HG03175 (cell line): Measurements from ENCODE around the gene C14orf93.

Experiments used
- ATAC-seq: cut with Tn5 transposase; IDR thresholded peaks from one replicate; pipeline ENCODE4 v1.9.1; 2021; ENCODE audit warnings: mild to moderate bottlenecking, moderate library complexity; ENCODE audit not compliant: unreplicated experiment

Gene C14orf93

DNA sequence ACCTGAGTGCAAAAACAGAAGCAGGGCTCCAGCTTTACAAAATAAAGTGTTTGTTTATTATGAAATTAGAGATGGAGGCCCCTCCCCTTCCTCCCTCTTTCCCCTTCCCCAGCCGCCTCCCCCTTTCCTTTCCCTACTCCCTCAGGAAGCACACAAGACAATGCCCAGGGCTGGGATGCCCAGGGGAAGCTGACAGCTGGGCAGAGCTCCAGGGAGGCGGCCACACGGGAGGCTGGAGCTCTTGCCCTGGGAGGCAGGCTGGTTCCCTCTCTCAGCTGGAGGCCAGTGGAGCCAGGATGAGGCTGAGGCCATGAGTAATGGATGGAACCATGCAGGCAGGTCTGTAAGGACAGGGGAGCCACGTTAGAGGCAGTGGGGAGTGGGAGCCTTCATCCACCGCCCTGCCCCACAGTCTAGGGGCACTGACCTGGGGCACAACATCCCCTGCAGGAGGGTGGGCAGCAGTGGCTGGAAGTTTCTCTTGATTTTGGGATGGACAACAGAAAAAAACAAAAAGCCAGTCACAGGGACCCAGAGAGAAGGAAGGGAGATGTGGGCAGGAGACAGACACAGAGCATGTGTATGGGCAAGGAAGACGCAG, 37.2 kb upstream of the C14orf93 start:
- no peak for ATAC-seq

DNA sequence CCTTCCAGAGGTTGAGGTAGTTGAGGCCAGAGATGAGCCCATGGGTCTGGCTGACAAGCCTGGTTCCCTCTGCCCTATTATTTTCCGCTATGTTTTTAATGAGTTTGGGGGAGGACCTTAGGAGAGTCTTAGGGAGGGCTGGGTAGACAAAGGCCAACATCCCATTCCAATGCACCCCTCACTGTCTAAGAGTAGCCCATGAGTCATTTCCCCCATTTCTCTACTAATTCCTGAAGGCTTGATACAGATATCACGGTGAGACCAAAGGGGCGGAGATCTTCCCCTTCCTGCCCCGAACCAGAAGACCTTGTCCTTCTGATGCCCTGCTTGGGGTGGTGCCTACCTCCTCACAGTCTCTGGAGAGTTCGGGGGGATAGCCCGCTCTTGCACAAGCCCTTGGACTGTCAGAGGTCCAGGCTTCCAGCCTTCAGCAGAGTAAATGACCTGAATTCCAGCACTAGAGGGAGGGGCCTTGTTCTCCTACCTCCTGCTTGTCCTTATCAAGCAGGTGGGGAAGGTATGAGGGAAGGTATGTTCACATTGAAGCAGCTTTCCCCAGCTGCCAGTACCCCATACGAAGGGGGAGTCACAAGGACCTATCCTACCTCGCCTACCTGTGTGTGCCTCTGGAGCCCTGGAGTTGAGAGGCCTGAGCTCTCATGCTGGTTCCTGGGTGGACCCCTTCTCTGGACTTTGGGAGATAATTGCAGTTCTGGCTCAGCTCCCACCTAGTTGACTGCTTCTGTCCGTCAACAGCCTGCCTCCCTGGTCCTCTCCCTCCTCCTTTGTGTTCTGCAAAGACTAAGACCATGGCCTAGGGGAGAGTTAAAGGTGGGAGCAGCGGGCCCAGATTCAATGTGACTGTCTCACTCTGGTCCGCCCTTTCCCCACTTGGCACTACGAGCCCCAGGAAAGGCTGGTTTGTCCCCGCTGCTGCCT, 35.7 kb upstream of the C14orf93 start:
- ATAC-seq: no peak

DNA sequence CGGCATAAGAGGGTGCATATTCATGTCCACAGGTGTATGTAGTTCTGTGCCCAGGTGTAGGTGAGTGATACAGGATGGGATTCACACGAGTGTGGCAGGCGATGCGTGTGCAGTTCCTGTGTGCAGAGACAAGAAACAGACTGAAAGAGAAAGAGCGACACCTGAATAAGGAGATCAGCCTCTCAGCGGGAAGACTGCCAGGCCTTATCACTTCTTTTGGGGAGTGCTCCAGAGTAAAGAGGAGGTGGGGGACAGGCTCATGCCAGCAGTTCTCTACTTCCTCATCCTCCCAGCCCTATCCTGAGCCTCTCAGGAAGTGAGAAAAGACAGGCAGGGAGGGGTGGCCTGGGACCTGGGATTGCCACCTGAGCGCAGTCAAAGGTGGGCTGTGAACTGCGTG, 34.9 kb upstream of the C14orf93 start:
- ATAC-seq: no peak

DNA sequence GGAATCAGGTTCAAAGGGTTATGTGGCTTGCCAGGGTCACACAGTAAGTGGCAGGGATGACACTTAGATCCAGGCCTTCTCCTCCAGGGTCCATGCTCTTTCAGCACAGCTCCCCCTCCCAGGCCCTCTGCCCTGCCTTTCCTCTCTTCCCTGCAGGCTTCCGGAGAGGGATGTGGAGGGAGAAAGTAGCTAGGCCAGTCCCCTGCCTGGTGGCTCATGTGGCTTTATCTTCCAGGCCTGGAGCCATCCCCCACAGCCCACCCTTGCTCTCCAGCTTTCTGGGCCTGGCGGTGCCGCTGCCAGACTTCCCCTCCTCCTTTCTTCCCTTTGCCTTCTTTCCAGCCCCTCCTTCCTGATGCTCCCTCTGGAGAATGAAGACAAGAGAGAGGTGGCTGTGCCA, 33.8 kb upstream of the C14orf93 start:
- no peak for ATAC-seq

DNA sequence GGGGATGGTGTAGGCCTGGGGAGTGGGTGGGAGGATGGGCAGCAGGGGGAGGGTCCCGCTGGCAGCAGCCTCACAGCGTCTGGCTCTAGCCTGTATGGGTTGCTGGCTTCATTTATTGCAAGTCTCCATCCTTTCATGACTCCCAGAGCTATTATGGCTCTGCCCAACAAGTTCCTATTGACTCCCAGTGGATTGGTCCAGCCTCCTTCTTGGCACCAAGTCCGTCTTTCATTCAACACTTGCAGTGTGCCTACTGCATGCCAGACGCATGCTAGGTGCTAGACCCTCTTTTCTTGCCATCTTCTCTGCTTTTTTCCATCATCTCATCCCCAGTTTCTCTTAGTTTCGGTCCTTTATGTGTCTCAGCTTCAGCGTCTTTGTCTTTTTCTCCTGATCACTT, 33.2 kb upstream of the C14orf93 start:
- no peak for ATAC-seq

DNA sequence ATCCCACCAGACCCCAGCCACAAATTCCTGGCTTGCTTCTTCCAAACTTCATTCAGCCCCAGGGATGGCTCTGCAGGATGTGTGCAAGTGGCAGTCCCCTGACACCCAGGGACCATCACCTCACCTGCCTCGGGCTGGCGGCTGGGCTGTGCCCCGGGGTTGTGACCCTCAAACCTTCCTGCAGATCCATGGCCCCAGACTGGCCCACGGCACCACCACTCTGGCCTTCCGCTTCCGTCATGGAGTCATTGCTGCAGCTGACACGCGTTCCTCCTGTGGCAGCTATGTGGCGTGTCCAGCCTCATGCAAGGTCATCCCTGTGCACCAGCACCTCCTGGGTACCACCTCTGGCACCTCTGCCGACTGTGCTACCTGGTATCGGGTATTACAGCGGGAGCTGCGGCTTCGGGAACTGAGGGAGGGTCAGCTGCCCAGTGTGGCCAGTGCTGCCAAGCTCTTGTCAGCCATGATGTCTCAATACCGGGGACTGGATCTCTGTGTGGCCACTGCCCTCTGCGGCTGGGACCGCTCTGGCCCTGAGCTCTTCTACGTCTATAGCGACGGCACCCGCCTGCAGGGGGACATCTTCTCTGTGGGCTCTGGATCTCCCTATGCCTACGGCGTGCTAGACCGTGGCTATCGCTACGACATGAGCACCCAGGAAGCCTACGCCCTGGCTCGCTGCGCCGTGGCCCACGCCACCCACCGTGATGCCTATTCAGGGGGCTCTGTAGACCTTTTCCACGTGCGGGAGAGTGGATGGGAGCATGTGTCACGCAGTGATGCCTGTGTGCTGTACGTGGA, 32.4 kb upstream of the C14orf93 start, which contains the start of gene PSMB11:
TSS of gene PSMB11 (plus strand) at position 51 of the 804 bp plus-strand sequence. CDS start at position 65, 14 bp downstream.
- no peak for ATAC-seq

DNA sequence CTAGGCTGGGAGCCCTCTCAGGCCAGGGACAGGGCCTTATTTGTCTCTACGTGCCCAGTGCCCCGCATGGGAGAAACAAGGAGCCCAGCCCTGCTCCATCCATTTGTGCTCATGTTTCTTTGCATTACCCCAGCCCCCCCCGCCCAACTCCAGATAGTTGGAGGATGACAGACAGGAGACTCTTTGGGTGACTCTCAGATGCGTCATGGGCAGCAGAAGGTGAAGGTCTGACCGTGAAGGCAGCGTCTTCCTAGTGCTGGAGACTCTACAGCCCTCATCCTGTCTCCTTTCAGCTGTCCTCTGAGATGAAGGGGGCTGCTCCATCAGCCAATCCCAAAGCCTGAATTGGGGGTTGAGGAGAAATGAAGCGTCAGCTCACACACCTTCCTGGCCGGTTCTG, 31.8 kb upstream of the C14orf93 start:
- no peak for ATAC-seq

DNA sequence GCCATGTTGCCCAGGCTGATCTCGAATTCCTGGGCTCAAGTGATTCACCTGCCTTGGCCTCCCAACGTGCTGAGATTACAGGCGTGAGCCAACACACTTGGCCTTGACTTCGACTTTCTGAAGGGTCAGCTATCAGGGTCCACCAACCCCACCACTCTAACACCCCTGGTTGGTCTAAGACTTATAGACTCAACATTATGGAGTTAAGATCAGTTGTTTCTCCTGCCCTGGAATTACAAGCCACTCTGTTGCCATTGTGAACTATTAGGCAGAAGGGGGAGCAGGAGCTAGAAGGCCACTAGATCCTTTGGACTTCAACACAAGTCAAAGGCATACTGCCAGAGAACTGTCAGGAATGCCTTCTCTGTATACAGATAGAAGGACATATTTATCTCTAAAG, 30.2 kb upstream of the C14orf93 start:
- no peak for ATAC-seq

DNA sequence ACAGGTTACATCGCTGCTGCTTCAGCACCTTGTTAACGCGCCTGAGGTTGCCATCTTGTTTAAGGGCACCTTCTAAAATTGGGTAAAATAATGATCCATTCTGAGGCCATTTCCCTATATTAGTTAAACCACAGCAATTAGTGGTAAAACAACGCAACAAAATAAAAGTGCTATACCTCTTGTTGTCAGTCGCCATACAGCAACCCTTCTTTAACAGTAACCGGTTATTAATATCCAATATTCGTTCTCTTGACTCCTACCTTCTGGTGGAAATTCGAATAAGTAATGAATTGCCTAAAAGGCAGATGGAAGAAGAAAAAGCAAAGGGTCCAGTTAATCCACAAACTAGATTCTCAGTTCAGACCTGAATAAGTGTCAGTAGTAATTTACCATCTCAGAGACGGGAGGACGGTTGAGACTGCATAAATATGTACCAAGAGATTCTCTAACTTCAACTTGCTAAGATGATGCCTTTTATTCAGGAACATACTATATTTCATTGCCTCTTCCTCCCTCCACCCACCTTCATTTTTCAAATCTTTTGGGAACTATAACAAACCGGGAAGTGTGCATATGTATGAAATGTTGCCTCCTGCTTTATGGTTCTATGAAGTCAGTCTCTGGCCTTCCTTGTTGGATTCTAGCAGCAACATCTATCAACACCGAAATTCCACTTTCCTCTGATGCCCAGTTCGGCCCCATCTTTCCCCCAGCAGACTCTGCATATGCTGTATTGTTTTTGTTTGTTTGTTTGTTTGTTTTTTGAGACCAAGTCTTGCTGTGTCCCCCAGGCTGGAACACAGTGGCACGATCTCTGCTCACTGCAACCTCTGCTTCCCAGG, 25.6 kb upstream of the C14orf93 start:
- no peak for ATAC-seq

DNA sequence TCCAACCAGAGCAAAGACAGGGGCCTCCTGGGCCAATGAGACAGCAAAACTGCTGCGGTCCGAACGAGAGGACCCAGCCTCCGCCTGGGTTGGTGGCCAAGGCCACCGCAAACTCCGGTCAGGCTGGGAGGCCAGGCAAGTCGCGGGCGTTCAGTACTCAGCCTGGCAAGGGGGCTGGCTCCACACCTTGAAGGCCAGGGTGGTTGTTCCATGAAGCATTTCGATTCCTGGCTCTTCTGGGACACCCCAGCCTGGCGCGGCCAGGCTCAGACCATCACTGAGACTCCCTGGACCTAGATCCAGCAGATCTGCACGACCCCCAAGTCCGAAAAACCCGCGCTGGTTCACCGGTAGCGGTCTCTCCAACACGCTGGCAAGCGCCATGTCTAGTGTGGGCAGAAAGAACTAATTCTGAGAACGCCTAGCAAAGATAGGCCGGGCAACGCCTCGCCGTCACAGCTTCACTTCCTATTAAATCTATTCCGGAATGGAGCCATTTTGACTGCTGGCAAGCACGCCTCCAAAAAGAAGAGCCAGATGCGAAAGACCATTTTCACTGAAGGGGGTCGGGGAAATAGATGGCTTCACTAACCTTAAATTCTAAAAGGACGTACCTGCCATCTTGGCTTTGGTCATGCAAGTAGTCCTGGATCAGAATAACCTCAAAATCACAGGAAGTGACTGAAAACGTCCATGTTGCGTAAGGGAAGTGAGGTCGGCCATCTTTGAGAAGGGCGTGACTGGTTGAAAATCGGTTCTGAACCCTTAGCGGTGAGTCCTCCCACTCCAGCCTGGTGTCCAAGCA, 24.8 kb upstream of the C14orf93 start, which contains the start of gene PSMB5:
TSS of gene PSMB5 (minus strand) at position 403 of the 805 bp plus-strand sequence. CDS start at position 384, 19 bp downstream.
- peak; percentile 95 for ATAC-seq

DNA sequence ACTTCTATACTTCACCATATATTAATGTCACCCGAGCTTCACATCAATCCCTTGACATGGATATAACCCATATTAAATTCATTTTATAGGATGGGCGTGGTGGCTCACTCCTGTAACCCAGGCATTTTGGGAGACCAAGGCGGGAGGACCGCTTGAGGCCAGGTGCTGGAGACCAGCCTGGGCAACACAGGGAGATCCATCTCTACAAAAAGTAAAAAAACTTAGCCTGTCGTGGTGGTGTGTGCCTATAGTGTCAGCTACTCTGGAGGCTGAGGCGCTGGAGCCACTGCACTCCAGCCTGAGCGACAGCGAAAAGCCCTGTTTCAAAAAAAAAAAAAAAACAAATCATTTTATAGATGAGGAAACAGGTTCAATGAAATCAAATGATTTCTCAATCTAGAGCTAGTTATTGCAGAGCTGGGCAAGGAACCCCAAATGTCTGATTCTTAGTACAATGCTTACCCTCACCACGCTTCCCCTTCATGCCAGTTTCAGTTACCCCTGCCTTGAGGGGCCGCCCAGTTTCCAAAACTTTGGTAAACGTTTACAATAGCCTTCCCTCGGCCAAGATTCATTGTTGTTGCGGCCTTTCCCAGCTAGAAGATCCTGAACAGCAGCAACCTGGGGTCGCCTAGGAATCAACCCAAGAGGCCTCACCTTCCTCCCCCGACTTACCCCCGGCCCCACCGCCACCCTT, 24.0 kb upstream of the C14orf93 start:
- ATAC-seq: no peak

DNA sequence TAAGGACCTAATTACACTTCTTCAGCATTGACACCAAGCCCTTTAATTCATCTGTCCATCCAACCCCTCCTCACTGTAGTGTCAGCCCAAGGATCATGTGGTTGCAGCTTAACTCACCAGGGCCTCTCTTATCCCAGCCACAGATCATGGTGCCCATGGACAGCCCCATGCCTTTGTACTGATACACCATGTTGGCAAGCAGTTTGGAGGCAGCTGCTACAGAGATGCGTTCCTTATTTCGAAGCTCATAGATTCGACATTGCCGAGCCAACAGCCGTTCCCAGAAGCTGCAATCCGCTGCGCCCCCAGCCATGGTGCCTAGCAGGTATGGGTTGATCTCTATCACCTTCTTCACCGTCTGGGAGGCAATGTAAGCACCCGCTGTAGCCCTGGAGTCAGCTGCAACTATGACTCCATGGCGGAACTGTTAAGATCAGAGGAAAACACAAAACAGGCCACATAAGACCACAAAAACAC, 23.3 kb upstream of the C14orf93 start:
- no peak for ATAC-seq

DNA sequence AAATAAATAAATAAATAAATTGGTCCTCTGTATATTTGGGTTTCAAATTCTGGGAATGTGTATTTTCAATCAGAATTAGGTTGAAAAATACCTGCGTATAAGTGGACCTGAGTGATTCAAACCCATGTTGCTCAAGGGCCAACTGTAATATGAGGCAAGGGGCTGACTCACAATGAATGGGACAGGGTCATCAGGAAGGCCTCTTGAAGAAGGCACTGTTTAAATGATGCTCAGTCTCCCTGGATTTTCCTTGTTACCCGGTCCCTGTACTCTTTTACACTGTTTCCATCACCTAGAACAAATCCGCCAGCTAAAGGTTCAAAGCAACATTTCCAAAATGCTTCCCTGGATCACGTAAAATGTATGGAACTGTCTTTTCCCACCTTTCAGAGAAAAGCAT, 21.0 kb upstream of the C14orf93 start:
- ATAC-seq: no peak

DNA sequence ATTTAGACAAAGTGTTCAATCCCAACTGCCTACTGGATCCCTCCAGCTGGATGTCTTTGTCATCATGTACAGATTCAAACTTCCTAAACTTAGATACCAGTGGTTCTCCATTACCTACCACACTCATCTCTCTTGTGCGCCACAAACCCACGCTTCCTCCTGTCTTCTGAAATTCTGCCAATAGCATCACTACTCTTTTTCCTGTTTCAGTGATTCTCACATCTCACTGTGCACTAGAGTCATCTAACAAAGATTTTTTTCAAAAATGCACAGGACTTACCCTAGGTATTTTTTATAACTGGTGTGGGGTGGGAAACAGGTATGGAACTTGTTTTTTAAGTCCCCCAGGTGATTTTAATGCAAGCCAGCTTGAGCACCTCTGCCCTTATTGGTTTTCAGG, 18.9 kb upstream of the C14orf93 start:
- ATAC-seq: no peak

DNA sequence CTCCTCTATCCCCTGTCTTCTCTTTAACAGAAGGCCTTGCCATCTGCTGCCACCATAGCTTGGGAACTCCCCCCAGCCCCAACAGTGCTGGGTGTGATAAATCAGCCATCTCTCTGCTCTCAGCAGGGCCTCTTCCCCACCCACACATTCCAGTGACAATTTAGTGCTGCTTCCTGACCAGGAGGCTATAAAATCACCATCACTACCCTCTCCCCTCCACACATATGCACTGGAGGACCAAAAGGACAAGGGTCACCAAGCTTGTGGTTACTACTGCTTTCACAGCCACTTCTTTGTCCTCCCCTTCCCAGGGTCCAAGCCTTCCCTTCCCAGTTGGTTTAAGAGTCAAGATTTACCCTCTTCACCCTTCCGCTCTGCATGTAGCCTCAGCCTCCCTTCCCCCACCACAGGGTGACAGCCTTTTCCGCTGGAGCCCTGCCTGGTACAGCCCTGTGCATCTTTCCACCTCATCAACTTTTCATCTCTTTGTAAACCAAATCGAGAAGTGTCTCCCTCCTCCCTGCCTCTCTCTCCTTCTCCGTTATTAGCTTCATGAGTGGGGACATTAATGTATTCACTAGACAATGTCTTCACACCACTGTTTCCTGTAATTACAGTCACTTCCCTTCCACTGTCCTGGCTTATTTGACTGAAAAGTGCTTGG, 15.3 kb upstream of the C14orf93 start:
- no peak for ATAC-seq

DNA sequence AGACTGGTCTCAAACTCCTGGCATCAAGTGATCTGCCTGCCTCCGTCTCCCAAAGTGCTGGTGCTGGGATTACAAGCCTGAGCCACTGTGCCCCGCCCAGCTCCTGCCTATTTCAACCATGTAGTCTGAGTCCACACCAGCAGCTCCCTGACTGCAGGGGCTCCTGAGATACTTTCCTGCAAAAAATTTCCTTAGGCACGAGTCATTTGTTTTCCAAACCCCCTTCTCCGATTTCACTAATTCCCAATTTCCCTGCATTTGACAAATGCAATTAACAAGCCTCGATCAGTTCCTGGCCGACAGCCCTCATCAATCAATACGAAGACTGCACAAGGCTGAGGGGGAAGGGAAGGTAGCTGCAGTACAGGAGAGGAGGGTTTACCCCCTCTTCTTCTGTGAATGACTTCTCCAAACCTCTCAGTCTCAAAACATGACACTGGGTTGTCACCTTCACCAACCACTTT, 14.7 kb upstream of the C14orf93 start:
- ATAC-seq: no peak

DNA sequence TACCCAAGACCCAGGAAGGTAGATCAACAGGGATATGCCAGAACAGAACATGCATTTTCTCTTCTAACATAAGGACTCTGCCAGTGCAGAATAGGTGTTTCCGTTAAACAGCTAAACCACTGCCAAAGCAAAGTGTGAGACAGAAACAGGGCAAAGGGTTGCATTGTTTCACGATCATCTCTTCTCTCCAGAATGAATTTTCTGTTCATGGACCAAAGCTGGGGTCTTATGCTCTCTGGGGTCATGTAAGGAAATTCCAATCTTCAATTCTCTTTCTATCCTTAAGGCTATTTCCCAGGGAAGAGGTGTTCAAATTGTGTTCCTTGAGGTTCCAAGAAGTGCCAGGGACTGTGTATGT, 13.8 kb upstream of the C14orf93 start:
- ATAC-seq: no peak
